Dermis microvascular lymphatic vessel endothelial cell (primary cell): Measurements from ENCODE around the gene SLC45A3. TPM values are rescaled to one million over a fixed set of nuclear protein-coding genes. Genes with fewer than 3 reads are reported as not detected.
"Not testable (repeated sequence)": the region's sequence is repeated elsewhere in the genome, so short reads cannot be mapped to it uniquely, and the experiment has no call there.

Experiments used
- DNase-seq, 2 donors: peaks; one replicate each; pipeline versions ENCODE4 v3.0.0 to v3.0.0-alpha.2; 2010; ENCODE audit warnings: low read depth in 2 of 2
- total RNA-seq: library from RNA; depleted of rRNA; stranded (reverse); fragments of >200 nt; gene quantifications from 2 replicates; pipeline ENCODE4 v1.2.1, GENCODE V29; 2014

SLC45A3 gene
- total RNA-seq, 1 donor from 2014 or later: 14.8 TPM

- DNase-seq: no peak
These were observed 42.3 kb downstream of the SLC45A3 start for GRCh38 chr1:205637854-205638468.

- DNase-seq: no peak
These were observed 43.6 kb downstream of the SLC45A3 start for GRCh38 chr1:205636732-205637131.

GRCh38 chr1:205636138-205636530, 44.2 kb downstream of the SLC45A3 start:
- not testable (repeated sequence) for DNase-seq

- DNase-seq: peak; percentile 86 to 91
These were observed 46.8 kb downstream of the SLC45A3 start for GRCh38 chr1:205633421-205633976.

- DNase-seq: peak in 1 of 2 donors; percentile 24
These were observed 47.6 kb downstream of the SLC45A3 start for GRCh38 chr1:205632669-205633169.

- peak; percentile 95 to 99 for DNase-seq
These were observed 48.3 kb downstream of the SLC45A3 start, which contains the start of gene ELK4 for GRCh38 chr1:205631768-205632668. TSS of gene ELK4 (minus strand) at chr1:205632011. CDS start at chr1:205623882, 8,129 bp downstream.

- peak; percentile 75 to 92 for DNase-seq
These were observed 49.1 kb downstream of the SLC45A3 start for GRCh38 chr1:205631010-205631767.

- DNase-seq: peak in 1 of 2 donors; percentile 5
These were observed 49.7 kb downstream of the SLC45A3 start for GRCh38 chr1:205630651-205631009.

- peak; percentile 69 to 74 for DNase-seq
These were observed 50.1 kb downstream of the SLC45A3 start for GRCh38 chr1:205630241-205630640.

GRCh38 chr1:205629751-205630150, 50.6 kb downstream of the SLC45A3 start:
- DNase-seq: peak; percentile 7 to 31

- DNase-seq: no peak
These were observed 52.4 kb downstream of the SLC45A3 start for GRCh38 chr1:205627956-205628355.

- no peak for DNase-seq
These were observed 54.1 kb downstream of the SLC45A3 start for GRCh38 chr1:205626216-205626615.

- no peak for DNase-seq
These were observed 56.7 kb downstream of the SLC45A3 start for GRCh38 chr1:205623646-205624045.

- DNase-seq: no peak
These were observed 60.0 kb downstream of the SLC45A3 start for GRCh38 chr1:205620269-205620668.

- DNase-seq: no peak
These were observed 60.9 kb downstream of the SLC45A3 start for GRCh38 chr1:205619376-205619775.

- DNase-seq: no peak
These were observed 63.6 kb downstream of the SLC45A3 start for GRCh38 chr1:205616563-205617293.

GRCh38 chr1:205615789-205616188, 64.5 kb downstream of the SLC45A3 start:
- no peak for DNase-seq

GRCh38 chr1:205613854-205614412, 66.4 kb downstream of the SLC45A3 start:
- no peak for DNase-seq

- no peak for DNase-seq
These were observed 67.8 kb downstream of the SLC45A3 start for GRCh38 chr1:205612556-205612955.

- no peak for DNase-seq
These were observed 68.2 kb downstream of the SLC45A3 start for GRCh38 chr1:205612104-205612503.
